Fibroblast of villous mesenchyme (primary cell): ENCODE measurements around the gene ARHGEF40. TPM values are rescaled to one million over a fixed set of nuclear protein-coding genes. Genes with fewer than 3 reads are reported as not detected.

ENCODE experiments used
- DNase-seq: peaks from one replicate; pipeline ENCODE4 v3.0.0-alpha.2; 2010; ENCODE audit warnings: low read depth
- H3K4me3 ChIP-seq: 2 replicates; pipeline ENCODE4 v1.5.1; 2011; ENCODE audit warnings: low read depth, mild to moderate bottlenecking, low read length
- total RNA-seq: library from RNA; depleted of rRNA; stranded (reverse); fragments of >200 nt; gene quantifications from 2 replicates; pipeline ENCODE4 v1.2.3, GENCODE V29; 2012
- TF ChIP-seq, protein P1 (sequence below): IDR thresholded peaks from 2 replicates; pipeline ENCODE4 v1.5.1; 2012; ENCODE audit warnings: low read depth, mild to moderate bottlenecking, low read length; ENCODE audit not compliant: insufficient read depth

Gene ARHGEF40
- total RNA-seq, 1 donor: 45.3 TPM

DNA sequence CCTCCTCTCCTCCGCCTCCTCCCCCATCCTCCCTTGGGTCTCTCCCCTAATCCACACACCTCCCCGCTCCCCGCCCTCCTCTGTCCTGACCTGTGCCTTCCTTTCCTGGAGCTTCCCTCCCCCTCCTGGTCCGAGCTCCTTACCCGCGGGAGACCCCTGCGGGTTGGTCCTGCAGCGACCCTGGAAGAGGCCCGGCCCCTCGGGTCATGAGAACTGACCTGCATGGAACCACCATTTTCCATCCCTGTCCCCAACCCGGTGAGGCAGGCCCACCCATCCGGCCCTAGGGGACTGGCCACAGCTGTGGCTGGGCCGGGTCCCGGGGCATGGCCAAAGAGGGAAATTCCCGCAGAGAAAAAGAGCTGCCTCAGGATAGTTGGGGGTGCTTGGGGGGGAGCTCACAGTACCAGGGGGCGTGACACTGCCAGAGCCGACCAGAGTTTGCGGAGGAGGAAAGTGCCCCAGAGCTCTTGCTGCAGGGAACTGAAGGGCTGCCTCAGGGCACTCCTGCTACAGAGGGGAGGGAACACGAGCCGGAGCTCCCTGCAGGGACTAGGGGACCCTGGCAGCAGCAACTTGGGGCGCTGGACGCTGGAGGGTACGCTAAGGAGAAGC lies 613 bp downstream of the ARHGEF40 start:
- peak; percentile 37 for DNase-seq
- TF ChIP-seq, protein P1, sequence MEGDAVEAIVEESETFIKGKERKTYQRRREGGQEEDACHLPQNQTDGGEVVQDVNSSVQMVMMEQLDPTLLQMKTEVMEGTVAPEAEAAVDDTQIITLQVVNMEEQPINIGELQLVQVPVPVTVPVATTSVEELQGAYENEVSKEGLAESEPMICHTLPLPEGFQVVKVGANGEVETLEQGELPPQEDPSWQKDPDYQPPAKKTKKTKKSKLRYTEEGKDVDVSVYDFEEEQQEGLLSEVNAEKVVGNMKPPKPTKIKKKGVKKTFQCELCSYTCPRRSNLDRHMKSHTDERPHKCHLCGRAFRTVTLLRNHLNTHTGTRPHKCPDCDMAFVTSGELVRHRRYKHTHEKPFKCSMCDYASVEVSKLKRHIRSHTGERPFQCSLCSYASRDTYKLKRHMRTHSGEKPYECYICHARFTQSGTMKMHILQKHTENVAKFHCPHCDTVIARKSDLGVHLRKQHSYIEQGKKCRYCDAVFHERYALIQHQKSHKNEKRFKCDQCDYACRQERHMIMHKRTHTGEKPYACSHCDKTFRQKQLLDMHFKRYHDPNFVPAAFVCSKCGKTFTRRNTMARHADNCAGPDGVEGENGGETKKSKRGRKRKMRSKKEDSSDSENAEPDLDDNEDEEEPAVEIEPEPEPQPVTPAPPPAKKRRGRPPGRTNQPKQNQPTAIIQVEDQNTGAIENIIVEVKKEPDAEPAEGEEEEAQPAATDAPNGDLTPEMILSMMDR: no peak
- H3K4me3 ChIP-seq: peak overlapping the region; percentile 83

DNA sequence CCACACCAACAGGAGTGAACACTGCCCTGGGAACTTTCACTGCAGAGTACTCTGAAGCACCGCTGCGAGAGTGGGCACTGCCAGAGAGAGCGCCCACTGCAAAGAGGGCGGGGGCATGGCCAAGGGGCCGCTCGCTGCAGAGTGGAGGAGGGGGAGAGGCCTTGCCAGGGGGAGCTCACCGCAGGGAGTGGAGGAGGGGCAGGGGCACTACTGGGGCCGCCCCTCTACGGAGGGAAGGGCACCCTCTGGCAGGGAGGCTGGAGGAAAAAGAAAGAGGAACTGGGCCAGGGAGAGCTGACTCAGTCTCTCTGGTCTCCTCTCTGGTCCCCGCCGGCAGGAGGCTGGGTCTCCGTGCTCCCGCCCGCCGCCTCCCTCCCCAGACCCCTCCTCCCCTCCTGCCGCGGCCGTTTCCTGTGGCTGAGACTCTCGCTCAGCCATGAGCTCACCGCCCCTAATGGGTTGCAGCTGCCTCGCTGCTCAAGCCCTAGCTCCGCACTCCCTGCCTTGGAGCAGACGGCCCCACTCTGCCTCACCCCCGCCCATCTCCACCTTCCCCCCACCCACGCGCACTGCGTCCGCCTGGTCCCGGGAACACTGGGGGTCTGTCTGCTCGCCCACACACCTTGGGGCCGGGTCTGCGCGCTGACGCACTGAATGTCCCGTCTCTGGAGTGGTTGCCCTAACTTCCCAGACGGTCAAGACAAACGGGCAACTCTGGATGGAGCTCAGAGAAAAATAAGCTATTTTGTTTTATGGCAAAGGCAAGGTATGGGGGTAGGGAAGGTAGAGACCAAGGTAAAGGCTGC lies 1.3 kb downstream of the ARHGEF40 start:
- H3K4me3 ChIP-seq: peak overlapping the region; percentile 83
- peak; percentile 90 for DNase-seq
- TF ChIP-seq, protein P1: no peak

DNA sequence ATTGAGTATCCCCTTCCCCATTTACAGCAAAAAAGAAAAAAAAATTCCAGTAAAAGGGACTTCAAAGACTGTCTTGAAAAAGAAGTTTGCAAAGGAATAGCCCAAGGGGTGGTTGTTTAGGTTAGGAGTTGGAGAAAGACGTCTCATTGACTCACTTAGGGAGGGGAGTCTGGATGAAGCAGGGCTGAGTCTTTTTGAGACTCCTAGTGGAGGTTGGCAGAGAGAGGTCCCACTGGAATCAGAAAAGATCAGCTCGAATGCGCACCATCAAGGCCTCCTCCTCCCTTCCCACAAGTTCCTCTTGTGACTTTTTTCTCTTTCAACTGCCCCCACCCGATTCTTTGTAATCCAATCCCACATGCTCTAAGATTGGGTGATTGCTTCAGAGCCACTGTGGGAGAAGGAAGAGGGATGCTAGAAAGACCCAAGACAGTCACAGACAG lies 1.9 kb downstream of the ARHGEF40 start:
- DNase-seq: peak; percentile 66
- H3K4me3 ChIP-seq: peak overlapping the region; percentile 83
- TF ChIP-seq, protein P1: peak; percentile 4

DNA sequence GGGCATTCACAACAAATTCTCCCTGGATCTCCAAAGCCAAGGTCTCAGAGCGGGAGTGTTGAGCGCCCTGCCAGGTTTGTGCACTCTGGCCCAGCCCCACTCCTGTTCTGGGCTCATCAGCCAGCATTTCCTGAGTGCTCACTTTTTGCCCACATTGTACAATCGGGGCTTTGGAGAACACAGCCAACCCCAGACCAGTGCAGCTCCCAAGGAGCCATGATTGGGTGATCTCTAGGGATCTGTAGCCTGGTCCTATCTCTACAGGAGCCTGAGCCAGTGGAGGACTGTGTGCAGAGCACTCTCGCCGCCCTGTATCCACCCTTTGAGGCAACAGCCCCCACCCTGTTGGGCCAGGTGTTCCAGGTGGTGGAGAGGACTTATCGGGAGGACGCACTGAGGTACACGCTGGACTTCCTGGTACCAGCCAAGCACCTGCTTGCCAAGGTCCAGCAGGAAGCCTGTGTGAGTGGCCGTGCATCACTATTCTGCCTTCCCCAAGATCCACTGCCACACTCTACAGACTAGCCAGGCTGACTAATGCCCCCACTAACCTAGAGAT lies 2.8 kb downstream of the ARHGEF40 start:
- TF ChIP-seq, protein P1: no peak
- no peak for DNase-seq
- no peak overlapping the region for H3K4me3 ChIP-seq

DNA sequence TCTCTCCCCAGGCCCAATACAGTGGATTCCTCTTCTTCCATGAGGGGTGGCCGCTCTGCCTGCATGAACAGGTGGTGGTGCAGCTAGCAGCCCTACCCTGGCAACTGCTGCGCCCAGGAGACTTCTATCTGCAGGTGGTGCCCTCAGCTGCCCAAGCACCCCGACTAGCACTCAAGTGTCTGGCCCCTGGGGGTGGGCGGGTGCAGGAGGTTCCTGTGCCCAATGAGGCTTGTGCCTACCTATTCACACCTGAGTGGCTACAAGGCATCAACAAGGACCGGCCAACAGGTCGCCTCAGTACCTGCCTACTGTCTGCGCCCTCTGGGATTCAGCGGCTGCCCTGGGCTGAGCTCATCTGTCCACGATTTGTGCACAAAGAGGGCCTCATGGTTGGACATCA lies 3.8 kb downstream of the ARHGEF40 start:
- no peak for DNase-seq
- H3K4me3 ChIP-seq: no peak overlapping the region
- TF ChIP-seq, protein P1: no peak

DNA sequence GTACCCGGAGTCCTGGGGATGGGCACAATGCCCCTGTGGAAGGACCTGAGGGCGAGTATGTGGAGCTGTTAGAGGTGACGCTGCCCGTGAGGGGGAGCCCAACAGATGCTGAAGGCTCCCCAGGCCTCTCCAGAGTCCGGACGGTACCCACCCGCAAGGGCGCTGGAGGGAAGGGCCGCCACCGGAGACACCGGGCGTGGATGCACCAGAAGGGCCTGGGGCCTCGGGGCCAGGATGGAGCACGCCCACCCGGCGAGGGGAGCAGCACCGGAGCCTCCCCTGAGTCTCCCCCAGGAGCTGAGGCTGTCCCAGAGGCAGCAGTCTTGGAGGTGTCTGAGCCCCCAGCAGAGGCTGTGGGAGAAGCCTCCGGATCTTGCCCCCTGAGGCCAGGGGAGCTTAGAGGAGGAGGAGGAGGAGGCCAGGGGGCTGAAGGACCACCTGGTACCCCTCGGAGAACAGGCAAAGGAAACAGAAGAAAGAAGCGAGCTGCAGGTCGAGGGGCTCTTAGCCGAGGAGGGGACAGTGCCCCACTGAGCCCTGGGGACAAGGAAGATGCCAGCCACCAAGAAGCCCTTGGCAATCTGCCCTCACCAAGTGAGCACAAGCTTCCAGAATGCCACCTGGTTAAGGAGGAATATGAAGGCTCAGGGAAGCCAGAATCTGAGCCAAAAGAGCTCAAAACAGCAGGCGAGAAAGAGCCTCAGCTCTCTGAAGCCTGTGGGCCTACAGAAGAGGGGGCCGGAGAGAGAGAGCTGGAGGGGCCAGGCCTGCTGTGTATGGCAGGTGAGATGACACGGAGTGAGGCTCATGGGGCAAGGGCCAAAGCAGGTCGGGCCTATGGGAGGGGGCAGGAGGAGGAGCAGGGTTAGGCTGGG lies 4.5 kb downstream of the ARHGEF40 start:
- no peak for DNase-seq
- H3K4me3 ChIP-seq: no peak overlapping the region
- TF ChIP-seq, protein P1: no peak
